HL-60 (cell line): Measurements from ENCODE around the gene DCPS.

Experiments
- DNase-seq, 2 experiments: peaks; one replicate each; pipeline ENCODE4 v3.0.0-alpha.2; 2010 to 2020; ENCODE audit warnings: low read depth in 1 of 2, low spot score in 1 of 2
- H3K27ac ChIP-seq: fragments of 250-450 bp; sonication (Bioruptor Pico); replicated peaks from 2 replicates; pipeline ENCODE4 v1.5.1; 2020; ENCODE audit warnings: mild to moderate bottlenecking, moderate library complexity
- H3K27me3 ChIP-seq: fragments of 250-450 bp; sonication (Bioruptor Pico); 2 replicates; pipeline ENCODE4 v1.5.1; 2021; ENCODE audit warnings: mild to moderate bottlenecking, moderate library complexity; ENCODE audit not compliant: insufficient read depth, poor library complexity, severe bottlenecking
- H3K4me3 ChIP-seq: replicated peaks from 2 replicates; pipeline ENCODE4 v1.5.1; 2011; ENCODE audit warnings: mild to moderate bottlenecking, control low read depth, low read length; ENCODE audit not compliant: insufficient read depth
- GABPA ChIP-seq: IDR thresholded peaks from 2 replicates; pipeline ENCODE4 v1.6.1; 2012; ENCODE audit warnings: low read depth
- POLR2AphosphoS5 ChIP-seq: IDR thresholded peaks from 2 replicates; pipeline ENCODE4 v1.6.1; 2012; ENCODE audit warnings: low read depth
- SPI1 ChIP-seq: IDR thresholded peaks from 2 replicates; pipeline ENCODE4 v1.6.1; 2012; ENCODE audit warnings: low read depth, mild to moderate bottlenecking, borderline replicate concordance
- TF ChIP-seq, protein P1 (sequence below): IDR thresholded peaks from 2 replicates; pipeline ENCODE4 v1.6.1; 2012; ENCODE audit warnings: low read depth; ENCODE audit not compliant: insufficient replicate concordance
- TF ChIP-seq, protein P2 (sequence below): IDR thresholded peaks from one replicate; pipeline ENCODE4 v1.5.1; 2011; ENCODE audit warnings: low read length, control low read depth, inconsistent platforms; ENCODE audit not compliant: insufficient read depth

DCPS gene

DNA sequence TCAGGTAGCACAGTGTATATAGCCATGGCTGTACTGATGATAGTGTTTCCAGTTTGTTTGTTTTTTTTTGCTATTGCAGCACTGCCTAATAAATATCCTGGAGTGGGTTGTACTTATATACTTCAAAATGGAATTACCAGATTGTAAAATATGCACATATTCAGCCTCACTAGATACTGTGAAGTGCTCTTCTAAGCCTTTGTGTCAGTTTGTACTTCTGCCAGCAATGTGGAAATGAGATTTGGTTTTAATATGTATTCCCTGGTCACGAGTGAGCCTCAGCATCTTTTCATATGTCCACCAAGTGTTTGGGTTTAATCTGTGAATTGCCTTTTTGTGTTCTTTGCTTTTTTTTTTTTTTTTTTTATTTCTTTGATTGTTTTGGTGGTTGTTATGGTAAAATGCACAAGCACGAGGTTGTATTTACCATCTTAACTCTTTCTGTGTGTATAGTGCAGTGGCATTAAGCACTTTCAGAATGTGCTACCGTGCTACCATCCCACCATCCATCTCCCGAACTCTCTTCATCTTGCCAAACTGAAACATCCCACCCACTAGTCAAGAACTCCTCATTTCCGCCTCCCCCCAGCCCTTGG lies 86.5 kb downstream of the DCPS start:
- Histone ChIP-seq H3K4me3 (no peak overlapping the region), H3K27me3 (no peaks in the 10 kb centered on the region), H3K27ac (peak overlapping the region; percentile 80)
- no peak for TF ChIP-seq POLR2AphosphoS5
- no peak for DNase-seq

DNA sequence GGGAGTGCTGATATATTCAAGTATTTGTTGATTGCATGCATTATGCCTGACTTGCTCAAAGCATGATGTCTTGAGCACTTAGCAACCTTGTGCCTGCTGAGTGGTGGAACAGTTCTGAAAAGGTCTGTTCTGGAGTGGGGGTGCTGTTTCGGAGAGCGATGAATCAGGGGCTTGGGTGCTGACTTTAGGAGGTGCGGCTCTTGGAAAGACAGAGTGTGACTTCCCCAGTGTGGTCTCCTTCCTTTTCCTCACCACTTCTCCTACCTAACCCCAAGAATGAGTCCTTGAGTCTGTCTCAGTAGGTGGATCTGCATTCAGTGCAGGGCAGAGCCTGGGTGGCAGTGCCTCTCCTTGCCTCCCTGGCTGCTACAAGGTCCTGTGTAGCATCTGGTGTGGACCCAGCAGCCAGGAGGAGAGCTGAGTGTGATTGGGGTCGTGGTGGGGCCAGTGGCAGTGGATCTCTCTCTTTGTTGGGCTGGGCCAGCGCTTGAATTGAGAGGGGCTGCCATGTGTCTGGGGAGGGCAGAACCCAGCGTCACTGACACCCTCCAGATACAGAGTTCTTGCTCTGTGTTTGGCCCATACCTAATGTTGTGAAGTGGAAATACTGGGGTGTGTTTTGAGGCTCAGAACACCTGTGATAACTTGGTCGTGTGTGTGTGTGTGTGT lies 87.6 kb downstream of the DCPS start:
- TF ChIP-seq POLR2AphosphoS5 (peak; percentile 60), SPI1 (peak; percentile 45; the same call in 1 of the 2 replicates)
- TF ChIP-seq, protein P1, sequence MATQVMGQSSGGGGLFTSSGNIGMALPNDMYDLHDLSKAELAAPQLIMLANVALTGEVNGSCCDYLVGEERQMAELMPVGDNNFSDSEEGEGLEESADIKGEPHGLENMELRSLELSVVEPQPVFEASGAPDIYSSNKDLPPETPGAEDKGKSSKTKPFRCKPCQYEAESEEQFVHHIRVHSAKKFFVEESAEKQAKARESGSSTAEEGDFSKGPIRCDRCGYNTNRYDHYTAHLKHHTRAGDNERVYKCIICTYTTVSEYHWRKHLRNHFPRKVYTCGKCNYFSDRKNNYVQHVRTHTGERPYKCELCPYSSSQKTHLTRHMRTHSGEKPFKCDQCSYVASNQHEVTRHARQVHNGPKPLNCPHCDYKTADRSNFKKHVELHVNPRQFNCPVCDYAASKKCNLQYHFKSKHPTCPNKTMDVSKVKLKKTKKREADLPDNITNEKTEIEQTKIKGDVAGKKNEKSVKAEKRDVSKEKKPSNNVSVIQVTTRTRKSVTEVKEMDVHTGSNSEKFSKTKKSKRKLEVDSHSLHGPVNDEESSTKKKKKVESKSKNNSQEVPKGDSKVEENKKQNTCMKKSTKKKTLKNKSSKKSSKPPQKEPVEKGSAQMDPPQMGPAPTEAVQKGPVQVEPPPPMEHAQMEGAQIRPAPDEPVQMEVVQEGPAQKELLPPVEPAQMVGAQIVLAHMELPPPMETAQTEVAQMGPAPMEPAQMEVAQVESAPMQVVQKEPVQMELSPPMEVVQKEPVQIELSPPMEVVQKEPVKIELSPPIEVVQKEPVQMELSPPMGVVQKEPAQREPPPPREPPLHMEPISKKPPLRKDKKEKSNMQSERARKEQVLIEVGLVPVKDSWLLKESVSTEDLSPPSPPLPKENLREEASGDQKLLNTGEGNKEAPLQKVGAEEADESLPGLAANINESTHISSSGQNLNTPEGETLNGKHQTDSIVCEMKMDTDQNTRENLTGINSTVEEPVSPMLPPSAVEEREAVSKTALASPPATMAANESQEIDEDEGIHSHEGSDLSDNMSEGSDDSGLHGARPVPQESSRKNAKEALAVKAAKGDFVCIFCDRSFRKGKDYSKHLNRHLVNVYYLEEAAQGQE, result no peak
- H3K27ac ChIP-seq, result peak overlapping the region; percentile 80
- peak; percentile 55 to 65 for DNase-seq
- H3K27me3 ChIP-seq, result no peaks in the 10 kb centered on the region
- no peak overlapping the region for H3K4me3 ChIP-seq

DNA sequence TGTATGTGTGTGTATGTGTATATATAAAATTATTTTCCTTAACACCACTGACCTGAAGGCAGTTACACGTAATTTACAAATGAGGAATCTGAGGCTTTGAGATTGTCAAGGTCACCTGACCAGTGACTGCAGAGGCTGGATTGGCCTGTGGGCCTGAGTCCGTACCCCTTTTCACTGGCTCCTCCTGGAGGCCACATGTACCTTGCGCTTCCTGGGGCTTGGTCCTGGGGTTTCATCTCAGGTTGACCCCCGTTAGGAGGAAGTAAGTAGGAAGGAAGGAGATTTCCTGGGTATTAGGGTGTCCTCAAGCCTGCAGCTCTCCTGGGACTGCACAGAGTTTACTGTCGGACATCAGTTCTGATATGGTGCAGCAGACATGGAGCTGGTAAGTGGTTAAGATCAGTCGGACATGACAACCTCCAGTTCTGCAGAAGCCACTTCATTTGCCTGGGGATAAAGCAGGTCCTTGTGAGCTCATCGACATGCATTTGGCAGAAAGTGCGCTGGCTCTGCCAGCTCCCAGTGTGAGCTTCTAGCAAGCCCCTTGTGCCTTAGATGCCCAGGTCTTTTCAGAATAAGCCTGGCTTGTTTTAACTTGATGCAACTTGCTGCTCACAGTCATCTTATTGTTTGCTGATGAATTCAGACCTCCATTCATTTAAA lies 88.2 kb downstream of the DCPS start:
- Histone ChIP-seq H3K27ac (peak overlapping the region; percentile 80), H3K27me3 (no peaks in the 10 kb centered on the region), H3K4me3 (no peak overlapping the region)
- DNase-seq, result peak; percentile 66 to 83
- TF ChIP-seq, protein P2, sequence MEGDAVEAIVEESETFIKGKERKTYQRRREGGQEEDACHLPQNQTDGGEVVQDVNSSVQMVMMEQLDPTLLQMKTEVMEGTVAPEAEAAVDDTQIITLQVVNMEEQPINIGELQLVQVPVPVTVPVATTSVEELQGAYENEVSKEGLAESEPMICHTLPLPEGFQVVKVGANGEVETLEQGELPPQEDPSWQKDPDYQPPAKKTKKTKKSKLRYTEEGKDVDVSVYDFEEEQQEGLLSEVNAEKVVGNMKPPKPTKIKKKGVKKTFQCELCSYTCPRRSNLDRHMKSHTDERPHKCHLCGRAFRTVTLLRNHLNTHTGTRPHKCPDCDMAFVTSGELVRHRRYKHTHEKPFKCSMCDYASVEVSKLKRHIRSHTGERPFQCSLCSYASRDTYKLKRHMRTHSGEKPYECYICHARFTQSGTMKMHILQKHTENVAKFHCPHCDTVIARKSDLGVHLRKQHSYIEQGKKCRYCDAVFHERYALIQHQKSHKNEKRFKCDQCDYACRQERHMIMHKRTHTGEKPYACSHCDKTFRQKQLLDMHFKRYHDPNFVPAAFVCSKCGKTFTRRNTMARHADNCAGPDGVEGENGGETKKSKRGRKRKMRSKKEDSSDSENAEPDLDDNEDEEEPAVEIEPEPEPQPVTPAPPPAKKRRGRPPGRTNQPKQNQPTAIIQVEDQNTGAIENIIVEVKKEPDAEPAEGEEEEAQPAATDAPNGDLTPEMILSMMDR, result peak; percentile 14
- no peak for TF ChIP-seq POLR2AphosphoS5

DNA sequence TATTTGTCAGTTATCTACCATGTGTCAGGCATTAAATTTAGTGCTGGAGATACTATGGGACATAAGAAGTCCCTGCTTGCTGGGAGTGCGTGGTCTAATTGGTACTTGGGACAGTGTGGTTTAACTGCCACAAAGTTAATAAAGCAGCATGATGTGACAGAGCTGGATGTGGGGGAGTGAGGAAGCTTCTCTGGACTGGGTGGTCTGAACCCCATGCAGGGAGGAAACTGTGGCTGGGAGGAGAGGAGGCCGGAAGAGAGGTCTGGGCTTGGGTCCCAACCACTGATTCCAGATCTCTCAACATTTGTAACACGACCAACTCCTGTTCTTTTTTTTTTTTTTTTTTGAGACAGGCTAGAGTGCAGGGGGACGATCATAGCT lies 88.8 kb downstream of the DCPS start:
- Histone ChIP-seq H3K27ac (peak overlapping the region; percentile 80), H3K27me3 (no peaks in the 10 kb centered on the region), H3K4me3 (no peak overlapping the region)
- DNase-seq, result peak in 1 of 2 experiments; percentile 90
- TF ChIP-seq GABPA (no peak), SPI1 (peak; percentile 31; the same call in 1 of the 2 replicates), POLR2AphosphoS5 (peak; percentile 81)
- TF ChIP-seq, protein P2, result no peak
- TF ChIP-seq, protein P1, result peak; percentile 24
